B cell (primary cell): ENCODE results near the gene DVL2. TPM values are rescaled to one million over a fixed set of nuclear protein-coding genes. Genes with fewer than 3 reads are reported as not detected.

Source experiments
- ATAC-seq: fragments of 200-7000 bp; cut with Tn5 transposase; one replicate; pipeline ENCODE4 v1.10.0; 2021; ENCODE audit warnings: low read depth, mild to moderate bottlenecking, moderate number of reproducible peaks, moderate library complexity
- CTCF ChIA-PET: fragments of 350-600 bp; sonication (Branson Sonifier 250); formaldehyde crosslinking; loops from one replicate; lab custom pipeline; 2021; ENCODE audit warnings: antibody characterized with exemption, inconsistent platforms; lab: Charles Lee
- POLR2A ChIA-PET: fragments of 350-600 bp; sonication (Branson Sonifier 250); formaldehyde crosslinking; loops from one replicate; lab custom pipeline; 2021; ENCODE audit warnings: antibody characterized with exemption; lab: Charles Lee
- DNase-seq: peaks from one replicate; pipeline ENCODE4 v3.0.0; 2013
- H2AFZ ChIP-seq: 2 replicates; pipeline ENCODE4 v1.6.1; 2012; ENCODE audit warnings: mild to moderate bottlenecking, low read depth, low read length; ENCODE audit not compliant: insufficient read depth, poor library complexity, severe bottlenecking
- H3K27ac ChIP-seq, 2 donors: 1 replicate in 1 of 2; 2 replicates in 1 of 2; pipeline ENCODE4 v1.5.1; 2012 to 2013; ENCODE audit warnings: low read length in 2 of 2, mild to moderate bottlenecking in 2 of 2, moderate library complexity in 1 of 2
- H3K27me3 ChIP-seq, 4 experiments: fragments of 200-600 bp in 1 of 4; sonication (generic) in 1 of 4; replicated peaks in 1 of 4; 1 replicate in 2 of 4; 2 replicates in 2 of 4; pipeline versions ENCODE4 v1.6.1 to v1.7.0; 2013 to 2016; ENCODE audit warnings: low read length in 3 of 4, mild to moderate bottlenecking in 2 of 4, mixed read lengths in 1 of 4, moderate library complexity in 1 of 4; ENCODE audit not compliant: insufficient read depth in 4 of 4, control insufficient read depth in 3 of 4; ENCODE audit errors: control extremely low read depth in 1 of 4
- H3K36me3 ChIP-seq, 2 experiments: replicated peaks in 1 of 2; 1 replicate in 1 of 2; 2 replicates in 1 of 2; pipeline versions ENCODE4 v1.6.1 to v1.7.1; 2013; ENCODE audit warnings: low read length in 1 of 2; ENCODE audit not compliant: insufficient read depth in 2 of 2, control insufficient read depth in 1 of 2; ENCODE audit errors: control extremely low read depth in 1 of 2, extremely low read depth in 1 of 2
- H3K4me1 ChIP-seq, 2 donors: fragments of 200-600 bp in 1 of 2; sonication (generic) in 1 of 2; 1 replicate in 1 of 2; 2 replicates in 1 of 2; pipeline versions ENCODE4 v1.5.1 to v1.6.1; 2013 to 2017; ENCODE audit warnings: low read length in 2 of 2; ENCODE audit not compliant: control insufficient read depth in 2 of 2, insufficient read depth in 2 of 2
- H3K4me2 ChIP-seq: replicated peaks from 2 replicates; pipeline ENCODE3; 2012; ENCODE audit warnings: mild to moderate bottlenecking, low read depth, low read length; ENCODE audit not compliant: poor library complexity, severe bottlenecking
- H3K4me3 ChIP-seq, 5 experiments: fragments of 200-600 bp in 1 of 5; sonication (generic) in 1 of 5; 1 replicate in 3 of 5; 2 replicates in 2 of 5; pipeline versions ENCODE4 v1.5.1 to v1.7.0; 2011 to 2016; ENCODE audit warnings: low read length in 4 of 5, mild to moderate bottlenecking in 4 of 5, low read depth in 2 of 5, control low read depth in 1 of 5, moderate library complexity in 1 of 5; ENCODE audit not compliant: insufficient read depth in 1 of 5; ENCODE audit errors: control extremely low read depth in 1 of 5, extremely low read depth in 1 of 5
- H3K79me2 ChIP-seq: fragments of 200-600 bp; sonication (generic); one replicate; pipeline ENCODE4 v1.6.0; 2016; ENCODE audit warnings: low read length; ENCODE audit not compliant: control insufficient read depth, insufficient read depth
- H3K9ac ChIP-seq: fragments of 200-600 bp; sonication (generic); 2 replicates; pipeline ENCODE4 v1.6.1; 2017; ENCODE audit warnings: mild to moderate bottlenecking, low read length, moderate library complexity
- H3K9me3 ChIP-seq, 3 donors: one replicate each; pipeline versions ENCODE4 v1.6.1 to v1.7.1; 2013; ENCODE audit warnings: low read length in 2 of 3; ENCODE audit not compliant: control insufficient read depth in 2 of 3, insufficient read depth in 1 of 3; ENCODE audit errors: control extremely low read depth in 1 of 3
- H4K20me1 ChIP-seq: 2 replicates; pipeline ENCODE4 v1.6.0; 2012; ENCODE audit warnings: mild to moderate bottlenecking, low read length; ENCODE audit not compliant: insufficient read depth, control insufficient read depth, poor library complexity, severe bottlenecking
- H3K27ac Mint-ChIP-seq: one replicate; pipeline ENCODE4 v1.8.0; 2021; ENCODE audit warnings: mixed read lengths
- H3K27me3 Mint-ChIP-seq: one replicate; pipeline ENCODE4 v1.8.0; 2021; ENCODE audit warnings: mixed read lengths
- H3K4me1 Mint-ChIP-seq: one replicate; pipeline ENCODE4 v1.8.0; 2021; ENCODE audit warnings: mixed read lengths
- H3K4me3 Mint-ChIP-seq: one replicate; pipeline ENCODE4 v1.8.0; 2021; ENCODE audit warnings: mixed read lengths
- H3K9me3 Mint-ChIP-seq: one replicate; pipeline ENCODE4 v1.8.0; 2022; ENCODE audit warnings: mixed read lengths; ENCODE audit not compliant: insufficient read depth
- CTCF ChIP-seq: fragments of 200-600 bp; IDR thresholded peaks from one replicate; pipeline ENCODE4 v1.8.0; 2022; ENCODE audit warnings: antibody characterized with exemption, mild to moderate bottlenecking
- EZH2 ChIP-seq: IDR thresholded peaks from 2 replicates; pipeline ENCODE4 v1.6.1; 2012; ENCODE audit warnings: borderline replicate concordance, low read depth, mild to moderate bottlenecking, moderate library complexity, low read length; ENCODE audit not compliant: insufficient read depth, poor library complexity, severe bottlenecking
- WGBS: methylation state at CpG from one replicate; pipeline ENCODE4 v1.1.5; 2013; ENCODE audit warnings: missing lambda C conversion rate; ENCODE audit not compliant: insufficient coverage; 5-methylcytosine and 5-hydroxymethylcytosine counted together
- intact Hi-C: fragments of 100-400 bp; cut with micrococcal nuclease; formaldehyde crosslinking; loops from one replicate; pipeline ENCODE4 v1.10.0; 2022
- polyA plus RNA-seq: library from polyadenylated mRNA; depleted of rRNA; stranded (reverse); fragments of >200 nt; gene quantifications from 2 replicates; pipeline ENCODE4 v1.2.3, GENCODE V29; 2012
- total RNA-seq, 2 donors: library from RNA; stranded (reverse); fragments of 120-200 nt in 1 of 2; gene quantifications; 1 replicate in 1 of 2; 2 replicates in 1 of 2; pipeline versions ENCODE4 v1.2.3 to v1.2.4, GENCODE V29; 2013 to 2022

DVL2 gene
- total and polyA plus RNA-seq, 2 donors (not counting 1 experiment from before 2014, with no cell fraction given): 22.5 to 104 TPM

GRCh38 chr17:7256766-7257456 lies 22.6 kb upstream of the DVL2 start:
- Mint-ChIP-seq H3K9me3 (no peaks in the 10 kb centered on the region), H3K4me1 (peaks cover 27% of the 10 kb centered on the region), H3K4me3 (no peak overlapping the region), H3K27me3 (no peaks in the 10 kb centered on the region), H3K27ac (peak overlapping the region; percentile 12)
- DNase-seq: no peak
- CTCF ChIA-PET: interaction anchor here (1.2 to 1.7 kb wide), 2 partner anchors 36 to 40 kb away, joined by 3 read pairs; no protein-coding TSS in a partner anchor
- no peak for TF ChIP-seq CTCF
- no peak for TF ChIP-seq EZH2
- intact Hi-C loops: no loop called here
- no peak overlapping the region for H3K9ac ChIP-seq
- H4K20me1 ChIP-seq: no peaks in the 10 kb centered on the region
- ATAC-seq: no peak
- peaks cover 17 to 24% of the 10 kb centered on the region in 2 donors for H3K4me1 ChIP-seq
- no peak overlapping the region for H3K4me3 ChIP-seq
- H2AFZ ChIP-seq: no peak overlapping the region
- 96% methylated on average over 7 of the region's 8 CpGs for WGBS
- H3K9me3 ChIP-seq: no peaks in the 10 kb centered on the region
- H3K36me3 ChIP-seq: peaks cover 9 to 45% of the 10 kb centered on the region in 2 experiments
- H3K27ac ChIP-seq: no peak overlapping the region
- POLR2A ChIA-PET: interaction anchor here (0.6 to 0.7 kb wide), 2 partner anchors 31 to 292 kb away, joined by 3 to 4 read pairs; partner anchors contain the start of gene TNFSF12
- peaks cover 0 to 2% (median under 1%) of the 10 kb centered on the region in 4 experiments for H3K27me3 ChIP-seq
- H3K4me2 ChIP-seq: no peak overlapping the region
- peaks cover 12% of the 10 kb centered on the region for H3K79me2 ChIP-seq

DNA sequence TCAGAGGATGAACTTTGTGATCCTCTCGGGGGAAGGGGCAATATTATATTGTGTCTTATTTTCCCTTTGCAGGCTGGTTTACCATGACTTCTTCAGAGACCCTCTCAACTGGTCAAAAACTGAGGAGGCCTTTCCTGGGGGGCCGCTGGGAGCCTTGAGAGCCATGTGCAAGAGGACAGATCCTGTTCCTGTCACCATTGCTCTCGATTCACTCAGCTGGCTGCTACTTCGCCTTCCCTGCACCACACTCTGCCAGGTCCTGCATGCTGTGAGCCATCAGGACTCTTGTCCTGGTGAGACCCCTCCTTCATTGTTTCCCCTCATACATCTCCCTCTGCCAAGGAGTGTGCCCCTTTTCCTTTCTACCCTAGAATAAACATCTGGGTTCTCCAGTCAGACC lies 20.2 kb upstream of the DVL2 start:
- Mint-ChIP-seq H3K9me3 (no peaks in the 10 kb centered on the region), H3K4me1 (peaks cover 33% of the 10 kb centered on the region), H3K27ac (no peak overlapping the region), H3K27me3 (no peaks in the 10 kb centered on the region), H3K4me3 (no peak overlapping the region)
- Histone ChIP-seq H3K27ac (no peak overlapping the region), H3K9me3 (no peaks in the 10 kb centered on the region), H4K20me1 (peaks cover 2% of the 10 kb centered on the region), H3K4me1 (peaks cover 21 to 25% of the 10 kb centered on the region in 2 donors), H3K4me3 (no peak overlapping the region), H3K79me2 (peaks cover 31% of the 10 kb centered on the region), H3K4me2 (no peak overlapping the region), H2AFZ (no peak overlapping the region), H3K36me3 (peaks cover 9 to 45% of the 10 kb centered on the region in 2 experiments), H3K9ac (no peak overlapping the region), H3K27me3 (no peaks in the 10 kb centered on the region)
- CTCF ChIA-PET: interaction anchor here (0.7 kb wide), 1 partner anchor 190 kb away, joined by 3 read pairs; no protein-coding TSS in a partner anchor
- TF ChIP-seq EZH2 (no peak), CTCF (no peak)
- WGBS: 93% methylated on average over 4 of the region's 4 CpGs
- POLR2A ChIA-PET: interaction anchor here (0.6 to 0.7 kb wide), 4 partner anchors 15 to 227 kb away, joined by 3 to 7 read pairs (median 4); partner anchors contain the start of gene PHF23
- intact Hi-C loops: loop anchor here (5.0 kb wide), 2 partner anchors 433 to 603 kb away; partner anchors contain the start of genes CYB5D1, NAA38, TMEM88 and TP53
- no peak for DNase-seq
- ATAC-seq: no peak
